Ovary (tissue), 9 donors: ENCODE data around the gene WNK1. TPM values are rescaled to one million over a fixed set of nuclear protein-coding genes. Genes with fewer than 3 reads are reported as not detected.

Source experiments
- DNase-seq, 5 donors: peaks; one replicate each; pipeline ENCODE4 v3.0.0-alpha.2; 2019 to 2020
- H3K27ac ChIP-seq, 2 donors: fragments of 200-600 bp; one replicate each; pipeline versions ENCODE4 v1.5.1 to v1.8.0; 2019 to 2022
- H3K27me3 ChIP-seq: fragments of 200-600 bp; one replicate; pipeline ENCODE4 v1.8.0; 2022
- H3K36me3 ChIP-seq: fragments of 200-600 bp; sonication (generic); one replicate; pipeline ENCODE4 v1.5.1; 2019
- H3K4me1 ChIP-seq: one replicate; pipeline ENCODE4 v1.8.1; 2013; ENCODE audit warnings: mild to moderate bottlenecking, moderate library complexity; ENCODE audit not compliant: insufficient read depth
- H3K4me3 ChIP-seq: fragments of 200-600 bp; sonication (generic); one replicate; pipeline ENCODE4 v1.5.1; 2017
- H3K9me3 ChIP-seq, 2 donors: fragments of 200-600 bp in 1 of 2; sonication (generic) in 1 of 2; one replicate each; pipeline versions ENCODE4 v1.5.1 to v1.8.1; 2013 to 2019; ENCODE audit warnings: mild to moderate bottlenecking in 1 of 2, moderate library complexity in 1 of 2
- EP300 ChIP-seq: sonication (generic); formaldehyde crosslinking; IDR thresholded peaks from one replicate; pipeline ENCODE4 v1.6.1; 2017; ENCODE audit warnings: antibody characterized with exemption
- POLR2A ChIP-seq: fragments of 450-650 bp; IDR thresholded peaks from one replicate; pipeline ENCODE4 v1.6.1; 2017; ENCODE audit warnings: antibody characterized with exemption, mild to moderate bottlenecking, moderate library complexity
- WGBS, 3 donors: extraction: QIAGEN DNeasy Blood & Tissue Kit in 1 of 3; methylation state at CpG; one replicate each; pipeline versions ENCODE4 v1.1.5 to v1.1.7; 2013 to 2017; 5-methylcytosine and 5-hydroxymethylcytosine counted together
- intact Hi-C, 4 donors: fragments of 100-400 bp; cut with DNase I; formaldehyde crosslinking; loops; one replicate each; pipeline versions ENCODE4 v1.11.0 to v1.15.1; 2022 to 2023
- polyA plus RNA-seq, 2 donors: library from polyadenylated mRNA; stranded (reverse); fragments of 200-250 nt in 1 of 2; fragments of 350-450 nt in 1 of 2; fragmentation: Illumina TruSeq in 1 of 2; extraction: RNeasy Lipid Tissue Mini Kit (QIAGEN cat#74804) in 1 of 2; gene quantifications; one replicate each; pipeline ENCODE4 v1.2.3, GENCODE V29; 2013 to 2014
- total RNA-seq, 7 donors: library from RNA; depleted of rRNA in 2 of 7; stranded (reverse); fragments of >200 nt in 2 of 7; fragmentation: NEBNext Ultra II Directional in 3 of 7; extraction: Animal tissue kit (Norgen Biotek cat#: 25700) in 3 of 7; gene quantifications; one replicate each; pipeline versions ENCODE4 v1.1.0 to v1.2.4, GENCODE V29; 2016 to 2023
- TF ChIP-seq, protein P1 (sequence below), 3 donors: fragments of 450-650 bp in 2 of 3; fragments of 200-600 bp in 1 of 3; IDR thresholded peaks; one replicate each; pipeline versions ENCODE4 v1.5.1 to v1.8.0; 2016 to 2022; ENCODE audit warnings: antibody characterized with exemption in 3 of 3, mild to moderate bottlenecking in 1 of 3
- donor health status: DM: no; HTN: no; CAD: no; lungs with moderate emphysema.
- donor health status: DM: no; HTN: no; CAD: no.
- donor health status: Bipolar disorder and iron deficiency.
- donor health status: DM: yes; HTN: yes; CAD: no.
- donor health status: DM: no; HTN: no; CAD: no.
- donor health status: DM: yes; HTN: yes; CAD: no.

WNK1 gene
- total and polyA plus RNA-seq, 9 donors = 26.0 to 144 (median 98.3) TPM

DNA sequence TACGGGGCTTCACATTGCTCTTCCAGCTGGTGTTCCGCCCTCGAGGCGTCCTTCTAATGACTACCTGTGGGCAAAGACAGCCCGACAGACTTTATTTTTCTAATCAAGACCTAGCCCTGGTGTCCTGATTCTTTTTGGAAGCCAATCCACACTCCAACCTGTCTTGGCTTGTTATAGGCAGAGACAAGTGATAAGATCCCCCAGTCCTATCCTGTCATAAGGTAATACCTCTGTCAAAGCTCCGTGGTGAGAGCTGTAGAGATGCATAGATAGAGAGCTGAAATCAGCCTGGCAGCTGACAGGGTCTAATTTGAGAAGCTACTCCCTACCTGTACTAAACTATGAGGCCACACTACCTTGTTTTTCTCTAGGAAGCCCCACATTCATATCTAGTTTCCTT lies 11.5 kb upstream of the WNK1 start:
- no peaks in the 10 kb centered on the region for H3K36me3 ChIP-seq
- intact Hi-C loops = no loop called here
- WGBS, 3 donors = 66 to 76% (median 70%) methylated on average over 6 of the region's 6 CpGs
- no peaks in the 10 kb centered on the region for H3K9me3 ChIP-seq
- TF ChIP-seq POLR2A (no peak), EP300 (no peak)
- no peak overlapping the region for H3K27ac ChIP-seq
- DNase-seq = no peak
- H3K4me3 ChIP-seq = no peak overlapping the region
- H3K4me1 ChIP-seq = no peaks in the 10 kb centered on the region
- no peaks in the 10 kb centered on the region for H3K27me3 ChIP-seq

DNA sequence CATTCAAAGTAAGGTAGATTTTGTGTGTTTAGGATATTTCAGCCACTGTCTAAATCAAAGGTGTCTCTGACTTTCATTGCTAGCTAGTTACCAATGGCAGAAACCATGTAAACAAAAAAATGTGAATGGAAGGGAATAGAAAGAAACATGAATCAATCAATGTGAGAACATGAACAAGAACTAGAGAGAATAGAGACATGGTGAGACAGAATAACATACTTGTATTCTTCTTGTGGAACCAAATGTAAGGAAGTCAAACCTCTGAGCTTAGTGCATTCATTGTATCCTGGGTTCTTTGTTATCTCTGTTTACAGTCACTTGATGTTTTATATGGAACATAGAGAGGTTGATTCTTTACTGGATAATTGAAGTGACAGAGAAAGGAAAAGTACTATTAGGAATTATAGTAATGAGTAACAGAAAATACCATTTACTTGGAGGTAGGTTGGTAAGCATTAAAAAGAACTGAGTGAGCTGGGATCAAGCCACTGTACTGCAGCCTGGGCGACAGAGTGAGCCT lies 2.6 kb upstream of the WNK1 start:
- TF ChIP-seq EP300 (no peak), POLR2A (no peak)
- TF ChIP-seq, protein P1, sequence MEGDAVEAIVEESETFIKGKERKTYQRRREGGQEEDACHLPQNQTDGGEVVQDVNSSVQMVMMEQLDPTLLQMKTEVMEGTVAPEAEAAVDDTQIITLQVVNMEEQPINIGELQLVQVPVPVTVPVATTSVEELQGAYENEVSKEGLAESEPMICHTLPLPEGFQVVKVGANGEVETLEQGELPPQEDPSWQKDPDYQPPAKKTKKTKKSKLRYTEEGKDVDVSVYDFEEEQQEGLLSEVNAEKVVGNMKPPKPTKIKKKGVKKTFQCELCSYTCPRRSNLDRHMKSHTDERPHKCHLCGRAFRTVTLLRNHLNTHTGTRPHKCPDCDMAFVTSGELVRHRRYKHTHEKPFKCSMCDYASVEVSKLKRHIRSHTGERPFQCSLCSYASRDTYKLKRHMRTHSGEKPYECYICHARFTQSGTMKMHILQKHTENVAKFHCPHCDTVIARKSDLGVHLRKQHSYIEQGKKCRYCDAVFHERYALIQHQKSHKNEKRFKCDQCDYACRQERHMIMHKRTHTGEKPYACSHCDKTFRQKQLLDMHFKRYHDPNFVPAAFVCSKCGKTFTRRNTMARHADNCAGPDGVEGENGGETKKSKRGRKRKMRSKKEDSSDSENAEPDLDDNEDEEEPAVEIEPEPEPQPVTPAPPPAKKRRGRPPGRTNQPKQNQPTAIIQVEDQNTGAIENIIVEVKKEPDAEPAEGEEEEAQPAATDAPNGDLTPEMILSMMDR (IDR thresholded peaks at IDR 0.05) = no peak
- Histone ChIP-seq H3K4me1 (no peaks in the 10 kb centered on the region), H3K27ac (no peak overlapping the region), H3K27me3 (no peaks in the 10 kb centered on the region), H3K4me3 (no peak overlapping the region), H3K9me3 (no peaks in the 10 kb centered on the region), H3K36me3 (no peaks in the 10 kb centered on the region)
- intact Hi-C loops = loop anchor here (5.0 to 10.0 kb wide), 7 partner anchors 62 to 845 kb away; partner anchors contain the start of gene FBXL14 (in 1 of the 4)
- 77 to 83% (median 77%) methylated on average over 1 of the region's 1 CpG for WGBS, 3 donors
- no peak for DNase-seq

DNA sequence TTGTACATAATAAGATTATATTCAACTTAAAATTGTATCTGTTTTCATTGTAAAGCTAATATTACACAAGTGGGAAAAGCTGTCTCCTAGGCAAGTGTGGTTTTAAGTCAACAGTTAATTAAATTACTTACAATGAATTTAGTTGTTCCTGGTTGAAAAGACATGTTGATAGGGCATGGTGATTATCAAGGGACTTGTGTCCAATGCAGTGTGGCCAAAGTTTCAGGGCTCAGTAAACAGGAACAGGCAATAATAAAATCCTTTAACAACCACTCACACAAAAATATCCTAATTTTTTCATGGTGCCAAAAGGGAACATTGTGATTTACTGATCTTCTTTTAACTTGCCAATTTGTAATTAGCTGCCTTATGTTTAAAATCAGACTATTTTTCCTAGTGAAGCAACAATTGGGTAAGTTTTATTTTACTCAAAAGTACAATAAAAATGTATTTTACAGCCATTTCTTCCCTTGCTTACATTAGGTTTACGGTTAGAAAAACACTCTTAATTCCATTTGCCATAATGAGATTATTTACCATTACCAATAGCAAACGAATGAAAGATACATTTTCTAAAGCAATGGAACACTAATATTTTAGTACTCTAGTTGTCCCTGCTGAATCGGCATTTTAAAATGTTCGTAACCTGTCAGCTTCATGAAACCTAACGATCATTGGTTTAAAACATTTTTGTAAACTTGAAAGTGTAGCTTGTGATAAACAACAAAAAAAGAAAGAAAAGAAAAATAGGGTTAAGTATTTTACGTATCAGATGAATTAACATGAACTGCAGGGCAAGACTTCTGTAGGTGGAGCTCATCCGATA lies 1.8 kb upstream of the WNK1 start:
- H3K4me3 ChIP-seq = peak overlapping the region; percentile 73
- H3K27ac ChIP-seq = peak overlapping the region; percentile 37 to 79
- TF ChIP-seq, protein P1 (IDR thresholded peaks at IDR 0.05) = no peak
- TF ChIP-seq POLR2A (no peak), EP300 (no peak)
- intact Hi-C loops = loop anchor here (5.0 to 10.0 kb wide), 7 partner anchors 62 to 844 kb away; partner anchors contain the start of gene FBXL14 (in 1 of the 4)
- 1 to 3% (median 2%) methylated on average over 7 of the region's 7 CpGs for WGBS, 3 donors
- H3K9me3 ChIP-seq = no peaks in the 10 kb centered on the region
- no peaks in the 10 kb centered on the region for H3K27me3 ChIP-seq
- peaks cover 2% of the 10 kb centered on the region for H3K4me1 ChIP-seq
- no peaks in the 10 kb centered on the region for H3K36me3 ChIP-seq
- no peak for DNase-seq

DNA sequence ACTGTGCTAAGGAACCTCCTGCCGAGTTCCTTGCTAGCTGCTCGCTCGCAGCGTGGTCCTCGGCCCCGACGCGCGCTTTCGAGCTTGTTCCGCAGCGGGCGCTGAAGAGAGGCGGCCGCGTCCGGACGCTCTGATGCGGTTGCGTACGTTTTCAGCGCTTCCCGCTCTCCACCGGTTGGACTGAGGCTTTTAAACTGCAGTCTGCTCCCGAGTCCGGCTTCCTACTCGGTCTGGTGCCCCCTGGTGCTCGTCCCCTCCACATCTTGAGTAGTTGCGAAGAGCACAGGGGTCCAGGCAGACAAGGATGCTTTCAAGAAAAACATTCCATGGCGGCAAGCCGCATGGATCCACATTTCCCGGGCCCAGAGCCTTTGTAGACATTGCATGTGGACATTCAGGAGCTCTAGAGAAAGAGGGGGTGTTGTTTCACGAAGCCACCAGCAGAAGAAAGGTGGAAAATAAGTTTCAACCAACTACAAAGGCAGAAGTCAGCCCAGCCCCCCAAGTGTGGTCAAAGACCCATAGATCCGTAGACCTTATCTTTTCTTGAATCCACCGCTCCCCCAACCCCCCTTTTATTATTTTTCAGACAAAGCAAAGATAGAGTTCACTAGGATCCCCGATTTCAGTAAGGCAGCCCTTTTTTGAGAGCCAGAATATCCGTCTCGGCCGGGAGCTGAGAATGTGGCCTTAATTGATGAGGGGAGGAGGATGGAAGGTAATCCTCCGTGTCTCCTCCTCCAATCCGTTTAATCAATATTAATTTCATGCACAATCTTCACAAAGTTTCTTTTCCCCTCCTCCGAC lies 984 bp upstream of the WNK1 start:
- 1% methylated on average over 42 of the region's 42 CpGs for WGBS, 3 donors
- peak overlapping the region; percentile 37 to 79 for H3K27ac ChIP-seq
- DNase-seq = peak; percentile 88 to 95 (median 90)
- peaks cover 4% of the 10 kb centered on the region for H3K4me1 ChIP-seq
- H3K9me3 ChIP-seq = no peaks in the 10 kb centered on the region
- intact Hi-C loops = loop anchor here (5.0 to 10.0 kb wide), 7 partner anchors 61 to 843 kb away; partner anchors contain the start of gene FBXL14 (in 1 of the 4)
- peak overlapping the region; percentile 73 for H3K4me3 ChIP-seq
- H3K36me3 ChIP-seq = no peaks in the 10 kb centered on the region
- no peaks in the 10 kb centered on the region for H3K27me3 ChIP-seq
- TF ChIP-seq POLR2A = peak; percentile 27
- TF ChIP-seq EP300 = no peak
- TF ChIP-seq, protein P1 (IDR thresholded peaks at IDR 0.05) = peak; percentile 49 to 74 (median 72)
